Hepatocyte (in vitro differentiated cells): Measurements from ENCODE around the gene TRABD2A. TPM values are rescaled to one million over a fixed set of nuclear protein-coding genes. Genes with fewer than 3 reads are reported as not detected.

Source experiments
- DNase-seq: peaks from one replicate; pipeline ENCODE4 v3.0.0-alpha.2; 2016; ENCODE audit warnings: low spot score
- H2AFZ ChIP-seq: fragments of 200-600 bp; sonication (generic); 2 replicates; pipeline ENCODE4 v1.6.0; 2016; ENCODE audit warnings: antibody characterized with exemption, mild to moderate bottlenecking
- H3K27ac ChIP-seq: fragments of 200-600 bp; sonication (generic); 2 replicates; pipeline ENCODE4 v1.5.1; 2016; ENCODE audit warnings: mild to moderate bottlenecking
- H3K27me3 ChIP-seq: fragments of 200-600 bp; sonication (generic); 2 replicates; pipeline ENCODE4 v1.6.1; 2016
- H3K36me3 ChIP-seq: fragments of 200-600 bp; sonication (generic); replicated peaks from 2 replicates; pipeline ENCODE4 v1.5.1; 2016; ENCODE audit warnings: low read depth; ENCODE audit not compliant: insufficient read depth
- H3K4me1 ChIP-seq: fragments of 200-600 bp; sonication (generic); 2 replicates; pipeline ENCODE4 v1.5.1; 2016; ENCODE audit warnings: mild to moderate bottlenecking, moderate library complexity; ENCODE audit not compliant: insufficient read depth
- H3K4me2 ChIP-seq: fragments of 200-600 bp; sonication (generic); 2 replicates; pipeline ENCODE4 v1.6.0; 2016
- H3K4me3 ChIP-seq: fragments of 200-600 bp; sonication (generic); 2 replicates; pipeline ENCODE4 v1.5.1; 2016; ENCODE audit warnings: mild to moderate bottlenecking
- H3K79me2 ChIP-seq: fragments of 200-600 bp; sonication (generic); 2 replicates; pipeline ENCODE4 v1.6.0; 2017; ENCODE audit warnings: mild to moderate bottlenecking
- H3K9me2 ChIP-seq: fragments of 200-600 bp; sonication (generic); replicated peaks from 2 replicates; pipeline ENCODE4 v1.6.0; 2017; ENCODE audit warnings: mild to moderate bottlenecking; ENCODE audit not compliant: insufficient read depth
- H3K9me3 ChIP-seq: fragments of 200-600 bp; sonication (generic); 2 replicates; pipeline ENCODE4 v1.5.1; 2016; ENCODE audit warnings: low read depth, mild to moderate bottlenecking
- H4K20me1 ChIP-seq: fragments of 200-600 bp; sonication (generic); 2 replicates; pipeline ENCODE4 v1.6.0; 2016; ENCODE audit warnings: mild to moderate bottlenecking; ENCODE audit not compliant: insufficient read depth, poor library complexity, severe bottlenecking
- EZH2 ChIP-seq: fragments of 200-600 bp; sonication (generic); IDR thresholded peaks from 2 replicates; pipeline ENCODE4 v1.6.1; 2016; ENCODE audit warnings: antibody characterized with exemption, mild to moderate bottlenecking, borderline replicate concordance
- EZH2phosphoT487 ChIP-seq: fragments of 200-600 bp; sonication (generic); IDR thresholded peaks from one replicate; pipeline ENCODE4 v1.6.1; 2018; ENCODE audit warnings: antibody characterized with exemption, mild to moderate bottlenecking, low read depth, moderate library complexity; ENCODE audit not compliant: unreplicated experiment, severe bottlenecking
- WGBS: methylation state at CpG from one replicate; pipeline ENCODE4 v1.1.6; 2016; ENCODE audit warnings: low lambda C conversion rate; ENCODE audit errors: missing lambda C conversion rate; 5-methylcytosine and 5-hydroxymethylcytosine counted together
- polyA plus RNA-seq: library from polyadenylated mRNA; unstranded; fragments of >200 nt; fragmentation: Nextera tagmentation; extraction: Ambion mirVana; gene quantifications from 2 replicates; pipeline ENCODE4 v1.2.1, GENCODE V29; 2016
- total RNA-seq: library from RNA; depleted of rRNA; stranded (reverse); fragments of >200 nt; gene quantifications from 2 replicates; pipeline ENCODE4 v1.2.3, GENCODE V29; 2014
- TF ChIP-seq, protein P1 (sequence below): fragments of 200-600 bp; sonication (generic); IDR thresholded peaks from 2 replicates; pipeline ENCODE4 v1.5.1; 2016; ENCODE audit warnings: antibody characterized with exemption, mild to moderate bottlenecking; ENCODE audit not compliant: poor library complexity

The TRABD2A gene
- total and polyA plus RNA-seq, 2 experiments from 2014 or later: 2.2 to 2.9 TPM

DNA sequence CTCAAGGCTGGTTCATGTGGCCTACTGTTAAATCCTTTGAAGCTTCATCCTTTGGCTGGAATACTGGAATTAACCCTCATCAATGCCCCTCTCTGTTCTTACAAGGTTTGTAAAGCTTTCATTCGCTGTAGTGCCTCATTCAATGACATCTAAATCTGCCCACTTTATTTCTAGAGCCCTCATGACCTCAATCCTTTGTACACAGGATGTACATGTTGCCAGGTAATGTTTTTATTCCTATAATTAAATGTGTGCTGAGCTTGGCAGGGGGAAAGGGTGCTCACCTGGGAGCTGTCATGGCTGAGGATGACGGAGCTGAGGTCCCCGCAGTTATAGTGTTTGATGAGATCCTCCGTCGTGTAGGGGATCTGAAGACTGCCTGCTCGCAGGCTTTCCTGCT is 39.3 kb downstream of the TRABD2A start:
- TF ChIP-seq, protein P1, sequence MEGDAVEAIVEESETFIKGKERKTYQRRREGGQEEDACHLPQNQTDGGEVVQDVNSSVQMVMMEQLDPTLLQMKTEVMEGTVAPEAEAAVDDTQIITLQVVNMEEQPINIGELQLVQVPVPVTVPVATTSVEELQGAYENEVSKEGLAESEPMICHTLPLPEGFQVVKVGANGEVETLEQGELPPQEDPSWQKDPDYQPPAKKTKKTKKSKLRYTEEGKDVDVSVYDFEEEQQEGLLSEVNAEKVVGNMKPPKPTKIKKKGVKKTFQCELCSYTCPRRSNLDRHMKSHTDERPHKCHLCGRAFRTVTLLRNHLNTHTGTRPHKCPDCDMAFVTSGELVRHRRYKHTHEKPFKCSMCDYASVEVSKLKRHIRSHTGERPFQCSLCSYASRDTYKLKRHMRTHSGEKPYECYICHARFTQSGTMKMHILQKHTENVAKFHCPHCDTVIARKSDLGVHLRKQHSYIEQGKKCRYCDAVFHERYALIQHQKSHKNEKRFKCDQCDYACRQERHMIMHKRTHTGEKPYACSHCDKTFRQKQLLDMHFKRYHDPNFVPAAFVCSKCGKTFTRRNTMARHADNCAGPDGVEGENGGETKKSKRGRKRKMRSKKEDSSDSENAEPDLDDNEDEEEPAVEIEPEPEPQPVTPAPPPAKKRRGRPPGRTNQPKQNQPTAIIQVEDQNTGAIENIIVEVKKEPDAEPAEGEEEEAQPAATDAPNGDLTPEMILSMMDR: no peak
- no peak for TF ChIP-seq EZH2phosphoT487
- no peak for TF ChIP-seq EZH2

DNA sequence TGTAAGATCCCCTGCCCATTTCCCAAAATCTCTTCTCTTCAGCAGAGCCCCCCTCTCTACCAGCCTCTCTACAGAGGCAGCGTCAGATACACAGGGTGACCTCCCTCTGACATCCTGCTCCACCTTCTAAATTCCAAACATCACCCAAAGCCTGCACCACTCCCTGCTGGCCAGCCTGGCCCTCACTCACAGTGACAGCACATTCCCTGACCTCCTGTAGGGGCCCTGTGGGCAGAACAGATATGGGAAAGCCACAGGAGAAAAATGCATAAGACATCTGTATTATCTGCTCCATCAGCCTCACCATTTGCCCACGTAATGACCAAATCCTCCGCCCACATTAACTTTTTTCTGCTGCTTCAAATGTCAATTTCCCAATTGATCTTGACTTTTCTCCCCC is 40.6 kb downstream of the TRABD2A start:
- WGBS: 65% methylated on average over 3 of the region's 3 CpGs
- Histone ChIP-seq H3K27me3 (no peaks in the 10 kb centered on the region), H3K27ac (no peak overlapping the region), H3K9me3 (no peaks in the 10 kb centered on the region), H3K4me2 (no peak overlapping the region), H3K9me2 (no peaks in the 10 kb centered on the region), H3K36me3 (no peaks in the 10 kb centered on the region), H3K79me2 (no peaks in the 10 kb centered on the region), H2AFZ (no peak overlapping the region), H3K4me3 (no peak overlapping the region), H3K4me1 (peaks cover 4% of the 10 kb centered on the region), H4K20me1 (no peaks in the 10 kb centered on the region)
- DNase-seq: no peak
- TF ChIP-seq EZH2: no peak
- no peak for TF ChIP-seq EZH2phosphoT487
- TF ChIP-seq, protein P1: no peak

More for the DNA sequence above, 39.3 kb downstream of the TRABD2A start:
- H3K9me3 ChIP-seq: no peaks in the 10 kb centered on the region
- H3K9me2 ChIP-seq: no peaks in the 10 kb centered on the region
- no peaks in the 10 kb centered on the region for H3K79me2 ChIP-seq
- no peak overlapping the region for H3K4me2 ChIP-seq
- no peaks in the 10 kb centered on the region for H3K36me3 ChIP-seq
- no peak overlapping the region for H3K27ac ChIP-seq
- H3K27me3 ChIP-seq: no peaks in the 10 kb centered on the region
- DNase-seq: no peak
- no peaks in the 10 kb centered on the region for H4K20me1 ChIP-seq
- no peak overlapping the region for H2AFZ ChIP-seq
- H3K4me1 ChIP-seq: peaks cover 4% of the 10 kb centered on the region
- 96% methylated on average over 6 of the region's 6 CpGs for WGBS
- H3K4me3 ChIP-seq: no peak overlapping the region

DNA sequence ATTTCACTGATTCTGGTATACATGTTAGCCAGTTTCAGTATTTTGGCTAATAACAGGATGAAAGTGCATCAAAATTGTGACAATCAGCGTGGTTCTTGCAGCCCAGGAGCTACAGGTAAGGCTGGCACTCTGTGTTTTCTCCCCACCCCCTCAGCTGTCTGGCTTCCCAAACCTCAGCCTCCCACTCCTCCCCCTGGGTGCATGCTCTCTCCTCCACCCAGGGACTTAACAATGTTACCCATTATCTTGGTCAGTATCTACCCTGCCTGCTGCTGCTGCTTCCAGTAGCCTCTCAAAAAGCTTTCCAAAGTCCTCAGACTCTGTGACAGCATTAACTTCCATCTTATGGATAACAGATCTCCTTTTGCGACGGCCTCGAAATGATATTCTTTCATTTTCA is 41.0 kb downstream of the TRABD2A start:
- Histone ChIP-seq H3K27me3 (no peaks in the 10 kb centered on the region), H3K79me2 (no peaks in the 10 kb centered on the region), H2AFZ (no peak overlapping the region), H3K36me3 (no peaks in the 10 kb centered on the region), H3K4me2 (no peak overlapping the region), H3K9me2 (no peaks in the 10 kb centered on the region), H3K4me1 (peaks cover 4% of the 10 kb centered on the region), H4K20me1 (no peaks in the 10 kb centered on the region), H3K27ac (no peak overlapping the region), H3K9me3 (no peaks in the 10 kb centered on the region), H3K4me3 (no peak overlapping the region)
- TF ChIP-seq EZH2: no peak
- no peak for TF ChIP-seq EZH2phosphoT487
- TF ChIP-seq, protein P1: no peak
- DNase-seq: no peak
- WGBS: 90% methylated on average over 4 of the region's 4 CpGs
